AG09319 (cell line): ENCODE data around the gene MLYCD.

Source experiments
- DNase-seq: peaks from one replicate; pipeline ENCODE4 v3.0.0-alpha.2; 2010; ENCODE audit warnings: low read depth; ENCODE audit errors: extremely low read depth
- TF ChIP-seq, protein P1 (sequence below): IDR thresholded peaks from 2 replicates; pipeline ENCODE4 v1.5.1; 2011; ENCODE audit warnings: low read depth, mild to moderate bottlenecking, inconsistent platforms, low read length, moderate library complexity

The MLYCD gene

DNA sequence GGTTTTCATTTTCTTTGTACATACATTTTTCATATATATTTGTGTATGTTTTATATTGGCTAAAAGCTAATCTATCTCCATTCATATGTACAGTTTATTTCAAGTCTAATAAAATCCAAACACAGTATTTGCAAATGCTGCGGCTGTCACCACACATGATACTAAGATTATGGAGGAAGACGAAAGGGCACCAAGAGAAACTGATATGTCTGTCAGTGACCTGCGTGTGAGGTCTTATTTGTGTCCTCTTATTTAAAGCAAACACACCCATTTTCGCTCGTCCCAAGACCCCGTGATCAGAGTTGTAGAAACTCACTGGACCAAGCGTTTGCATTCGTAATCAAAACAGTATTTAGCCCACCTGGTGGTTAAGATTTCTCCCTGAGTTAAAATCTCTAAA lies 8.2 kb downstream of the MLYCD start:
- DNase-seq = no peak
- TF ChIP-seq, protein P1, sequence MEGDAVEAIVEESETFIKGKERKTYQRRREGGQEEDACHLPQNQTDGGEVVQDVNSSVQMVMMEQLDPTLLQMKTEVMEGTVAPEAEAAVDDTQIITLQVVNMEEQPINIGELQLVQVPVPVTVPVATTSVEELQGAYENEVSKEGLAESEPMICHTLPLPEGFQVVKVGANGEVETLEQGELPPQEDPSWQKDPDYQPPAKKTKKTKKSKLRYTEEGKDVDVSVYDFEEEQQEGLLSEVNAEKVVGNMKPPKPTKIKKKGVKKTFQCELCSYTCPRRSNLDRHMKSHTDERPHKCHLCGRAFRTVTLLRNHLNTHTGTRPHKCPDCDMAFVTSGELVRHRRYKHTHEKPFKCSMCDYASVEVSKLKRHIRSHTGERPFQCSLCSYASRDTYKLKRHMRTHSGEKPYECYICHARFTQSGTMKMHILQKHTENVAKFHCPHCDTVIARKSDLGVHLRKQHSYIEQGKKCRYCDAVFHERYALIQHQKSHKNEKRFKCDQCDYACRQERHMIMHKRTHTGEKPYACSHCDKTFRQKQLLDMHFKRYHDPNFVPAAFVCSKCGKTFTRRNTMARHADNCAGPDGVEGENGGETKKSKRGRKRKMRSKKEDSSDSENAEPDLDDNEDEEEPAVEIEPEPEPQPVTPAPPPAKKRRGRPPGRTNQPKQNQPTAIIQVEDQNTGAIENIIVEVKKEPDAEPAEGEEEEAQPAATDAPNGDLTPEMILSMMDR = no peak

DNA sequence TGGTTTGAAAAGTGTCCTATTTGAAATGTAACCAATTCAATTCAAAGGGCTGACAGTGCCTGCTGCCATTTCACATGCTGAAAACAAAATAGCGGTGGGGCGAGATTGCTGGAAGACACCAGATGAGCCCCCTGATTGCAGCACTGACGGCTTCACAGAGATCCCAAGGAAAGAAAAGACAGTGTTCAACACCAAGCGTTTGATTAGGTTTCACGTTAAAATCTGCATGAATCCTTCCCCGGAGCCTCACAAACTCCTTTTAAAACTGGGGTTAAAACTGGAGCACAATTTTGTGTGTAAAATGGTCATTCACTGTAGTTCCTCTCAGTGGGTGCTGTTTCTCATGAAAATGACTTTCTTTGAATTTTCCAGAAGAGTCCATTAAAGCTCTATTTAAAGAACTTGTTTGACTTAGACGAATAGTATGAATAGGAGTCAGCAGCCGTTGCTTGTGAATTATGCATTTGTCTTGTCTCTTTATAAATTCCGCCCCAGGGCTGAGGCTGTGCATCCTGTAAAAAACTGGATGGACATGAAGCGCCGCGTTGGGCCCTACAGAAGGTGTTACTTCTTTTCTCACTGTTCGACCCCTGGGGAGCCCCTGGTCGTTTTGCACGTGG lies 8.8 kb downstream of the MLYCD start:
- DNase-seq = no peak
- TF ChIP-seq, protein P1 = no peak

DNA sequence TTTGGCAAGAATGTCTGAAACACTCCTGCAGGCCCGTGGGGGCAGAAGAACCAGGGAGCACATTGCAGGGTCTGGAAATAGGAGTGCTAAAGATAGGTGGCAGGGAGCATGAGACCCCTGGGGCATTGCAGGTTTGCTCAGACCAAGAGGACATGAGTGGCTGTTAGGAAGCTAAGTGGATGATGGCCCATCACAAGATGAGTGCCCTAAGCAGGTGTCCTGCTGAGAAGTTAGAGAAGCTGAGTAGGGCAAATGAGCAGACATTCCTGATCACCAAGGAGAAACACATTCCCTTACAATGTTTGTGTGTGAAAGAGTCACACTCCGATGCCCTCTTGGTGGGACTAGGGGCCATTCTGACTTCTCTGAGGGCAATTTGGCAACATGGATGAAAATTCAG lies 9.9 kb downstream of the MLYCD start:
- TF ChIP-seq, protein P1 = no peak
- DNase-seq = no peak

DNA sequence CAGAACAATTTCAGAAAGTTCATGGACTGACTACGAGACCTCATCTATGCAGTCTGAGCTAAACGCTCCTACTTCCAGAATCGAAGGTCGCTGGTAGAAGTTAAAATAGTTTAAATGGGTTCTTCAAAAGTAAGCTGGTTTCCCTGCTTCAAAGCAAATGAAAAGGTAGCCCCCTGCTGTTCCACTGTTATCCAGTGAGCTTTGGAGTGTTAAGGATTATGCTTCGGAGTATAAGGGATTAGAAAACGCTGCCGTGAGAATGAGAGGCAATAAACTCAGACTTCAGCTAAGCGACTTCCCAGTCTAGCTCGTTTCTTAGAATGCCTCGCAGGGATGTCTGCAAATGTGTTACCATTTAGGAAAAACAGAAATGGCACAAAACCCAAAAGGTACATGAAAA lies 12.4 kb downstream of the MLYCD start:
- DNase-seq = no peak
- TF ChIP-seq, protein P1 = no peak

DNA sequence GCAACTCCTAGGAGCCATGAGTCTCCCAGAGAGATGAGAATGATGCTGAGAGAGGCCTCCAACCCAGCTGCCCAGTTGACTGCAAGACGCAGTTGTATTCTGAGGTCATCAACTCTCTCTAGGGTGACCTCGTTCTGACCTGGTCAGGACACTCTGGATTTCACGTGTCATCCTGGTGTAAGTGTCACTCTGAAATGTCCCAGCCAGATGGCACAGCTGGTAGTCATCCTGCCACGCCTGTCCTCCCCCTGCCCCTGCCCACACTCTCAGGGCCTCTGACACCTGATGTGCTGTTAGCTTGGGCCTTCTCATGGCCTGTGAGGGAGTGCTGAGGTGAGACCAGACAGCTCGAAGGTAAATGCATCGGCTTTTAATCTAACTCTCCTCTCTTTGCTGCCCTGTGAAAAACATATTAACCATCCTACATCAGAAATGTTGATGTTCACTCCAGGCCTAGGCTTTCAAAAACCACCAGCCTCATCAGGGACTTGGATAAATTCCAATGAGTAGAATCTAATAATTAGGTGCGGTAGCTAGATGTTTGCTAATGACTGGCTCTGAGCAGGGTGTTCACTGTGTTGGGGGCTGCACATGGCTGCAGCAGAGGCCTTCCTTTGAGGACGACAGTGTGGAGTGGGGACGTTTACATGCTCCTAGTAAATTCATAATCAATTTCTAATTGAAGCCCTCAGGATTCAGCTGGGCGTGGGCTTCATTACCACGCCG lies 13.8 kb downstream of the MLYCD start:
- no peak for DNase-seq
- TF ChIP-seq, protein P1 = no peak

DNA sequence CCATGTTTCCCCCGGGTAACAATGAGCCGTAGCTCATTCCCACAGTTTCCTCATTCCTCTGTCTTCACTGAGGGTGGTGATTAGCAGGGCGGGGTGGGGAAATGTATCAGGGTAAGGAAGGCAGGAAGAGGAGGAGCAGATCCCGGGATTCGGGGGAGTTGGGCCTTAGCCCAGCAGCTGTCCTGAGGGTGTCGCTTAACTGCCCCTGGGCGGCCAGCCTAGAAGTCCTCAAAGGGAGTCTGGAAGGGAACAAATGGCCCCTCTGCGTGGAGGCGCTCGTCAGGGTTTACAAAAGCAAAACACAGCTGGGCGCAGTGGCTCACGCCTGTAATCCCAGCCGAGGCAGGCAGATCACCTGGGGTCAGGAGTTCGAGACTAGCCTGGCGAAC lies 14.3 kb downstream of the MLYCD start:
- no peak for DNase-seq
- TF ChIP-seq, protein P1 = no peak

DNA sequence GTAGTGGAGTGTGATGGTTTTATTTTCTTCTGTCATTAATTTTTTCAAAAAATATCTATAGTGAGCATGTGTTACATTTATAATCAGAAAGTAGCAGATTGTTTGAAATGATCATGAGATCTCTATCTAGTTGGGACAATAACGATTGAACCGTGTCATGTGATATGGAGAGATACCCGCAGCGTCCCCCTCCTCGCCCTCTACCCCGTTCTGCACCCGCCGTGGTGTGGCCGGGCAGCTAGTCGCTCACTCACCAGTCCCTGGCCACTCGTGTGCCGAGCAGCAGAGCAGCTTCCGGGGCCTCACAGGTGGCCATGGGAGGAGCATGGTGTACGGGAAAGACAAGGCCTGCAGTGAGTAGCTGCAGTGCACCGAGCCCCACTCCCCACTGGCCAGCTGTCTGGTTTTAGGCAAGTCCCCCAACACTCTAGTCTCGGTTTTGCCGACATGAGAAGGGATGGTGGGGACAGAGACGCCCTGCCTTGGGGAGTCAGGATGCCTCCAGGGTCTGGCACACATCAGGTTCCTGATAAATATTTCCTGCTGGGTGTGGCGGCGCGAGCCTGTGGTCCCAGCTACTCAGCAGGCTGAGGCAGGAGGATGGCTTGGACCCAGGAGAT lies 15.3 kb downstream of the MLYCD start:
- TF ChIP-seq, protein P1 = no peak

More for the DNA sequence above, 15.3 kb downstream of the MLYCD start:
- no peak for DNase-seq
